ENCODE data around the gene ANAPC13.

The ANAPC13 gene

GRCh38 chr3:134482622-134483021 is 3.2 kb downstream of the ANAPC13 start:
- DNase-seq, result no peak

GRCh38 chr3:134481166-134481565 is 4.6 kb downstream of the ANAPC13 start:
- DNase-seq, result no peak

GRCh38 chr3:134480546-134480945 is 5.2 kb downstream of the ANAPC13 start:
- no peak for DNase-seq

GRCh38 chr3:134477938-134478337 is 7.8 kb downstream of the ANAPC13 start:
- no peak for DNase-seq

- DNase-seq, result no peak
These were observed 8.8 kb downstream of the ANAPC13 start for GRCh38 chr3:134477002-134477401.

- no peak for DNase-seq
These were observed 9.5 kb downstream of the ANAPC13 start for GRCh38 chr3:134476306-134476705.

GRCh38 chr3:134474956-134475355 is 10.8 kb downstream of the ANAPC13 start:
- no peak for DNase-seq

GRCh38 chr3:134473868-134474546 is 11.8 kb downstream of the ANAPC13 start:
- no peak for DNase-seq

- DNase-seq, result no peak
These were observed 13.0 kb downstream of the ANAPC13 start for GRCh38 chr3:134472831-134473230.

- no peak for DNase-seq
These were observed 14.1 kb downstream of the ANAPC13 start for GRCh38 chr3:134471521-134472193.

GRCh38 chr3:134468519-134468918 is 17.3 kb downstream of the ANAPC13 start:
- DNase-seq, result no peak

- no peak for DNase-seq
These were observed 19.5 kb downstream of the ANAPC13 start for GRCh38 chr3:134466331-134466730.

GRCh38 chr3:134464689-134465365 is 21.0 kb downstream of the ANAPC13 start:
- DNase-seq, result no peak

- no peak for DNase-seq
These were observed 21.6 kb downstream of the ANAPC13 start for GRCh38 chr3:134464064-134464688.

- DNase-seq, result no peak
These were observed 22.1 kb downstream of the ANAPC13 start for GRCh38 chr3:134463676-134464063.

GRCh38 chr3:134462331-134462941 is 23.3 kb downstream of the ANAPC13 start:
- no peak for DNase-seq

GRCh38 chr3:134460965-134461364 is 24.8 kb downstream of the ANAPC13 start:
- DNase-seq, result no peak

- no peak for DNase-seq
These were observed 26.2 kb downstream of the ANAPC13 start for GRCh38 chr3:134459562-134459961.

- no peak for DNase-seq
These were observed 27.3 kb downstream of the ANAPC13 start for GRCh38 chr3:134458406-134458945.

GRCh38 chr3:134457376-134458074 is 28.3 kb downstream of the ANAPC13 start:
- DNase-seq, result no peak

GRCh38 chr3:134453631-134454030 is 32.2 kb downstream of the ANAPC13 start:
- DNase-seq, result no peak

- DNase-seq, result no peak
These were observed 35.8 kb downstream of the ANAPC13 start for GRCh38 chr3:134449951-134450350.

Data from activated gamma-delta T cell (primary cell).